GM21723 (cell line): ENCODE results near the gene LDB3.

Experiments
- ATAC-seq: cut with Tn5 transposase; IDR thresholded peaks from one replicate; pipeline ENCODE4 v1.9.1; 2021; ENCODE audit warnings: mild to moderate bottlenecking, moderate library complexity; ENCODE audit not compliant: unreplicated experiment

The LDB3 gene

DNA sequence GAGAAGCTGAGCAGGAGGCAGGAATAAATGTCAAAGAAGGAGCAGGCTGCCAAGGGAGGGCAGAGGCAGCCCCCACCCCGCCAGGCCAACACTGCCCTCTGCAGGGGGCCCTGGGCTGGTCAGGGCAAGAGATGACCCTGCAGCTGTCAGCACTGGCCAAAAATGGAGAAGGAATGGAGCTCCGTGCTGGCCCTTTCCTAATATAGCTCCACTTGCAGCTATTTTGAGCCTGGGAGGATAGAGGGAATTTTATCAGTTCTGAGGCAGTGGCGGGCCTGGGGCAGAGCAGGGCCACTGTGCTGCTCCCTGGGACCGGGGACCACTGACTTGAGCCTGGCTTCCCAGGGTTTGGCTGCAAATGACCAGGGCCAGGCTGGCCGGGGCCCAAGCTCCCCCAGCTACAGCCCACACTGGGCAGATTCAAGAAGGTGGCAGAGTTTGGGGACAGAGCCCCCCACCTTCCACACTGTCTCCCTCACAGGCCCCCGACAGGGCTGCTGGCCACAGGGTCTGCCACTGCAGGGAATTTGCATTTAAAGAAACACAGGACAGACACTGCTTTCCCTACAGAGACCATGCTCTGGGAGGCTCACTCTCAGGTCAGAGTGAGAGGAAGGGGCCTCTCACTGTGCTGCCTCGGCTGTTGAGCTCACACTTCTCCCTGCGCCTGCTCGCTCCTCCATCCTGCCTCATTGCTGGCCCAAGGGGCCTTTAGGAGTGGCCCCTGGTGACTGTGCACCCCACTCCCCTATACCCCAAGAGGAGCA is 16.2 kb downstream of the LDB3 start:
- no peak for ATAC-seq

DNA sequence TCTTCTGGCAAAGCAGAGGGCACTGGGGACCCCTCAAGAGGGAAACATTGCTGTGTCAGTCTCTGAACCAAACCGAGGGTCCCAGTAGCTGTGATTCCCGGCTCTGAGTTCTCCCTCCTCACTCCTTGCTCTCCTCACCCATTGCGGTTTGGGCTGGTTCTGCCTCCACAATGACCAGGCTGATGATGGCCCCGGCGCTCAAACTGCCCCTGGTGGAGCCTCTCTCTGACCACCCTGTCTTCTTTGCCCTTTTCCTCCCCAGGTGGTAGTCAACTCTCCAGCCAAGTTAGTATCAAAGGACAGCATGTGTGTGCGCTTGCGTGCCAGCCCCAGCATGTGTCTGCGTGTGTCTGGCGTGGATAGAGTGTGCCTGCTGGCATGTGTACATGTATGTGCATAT is 17.1 kb downstream of the LDB3 start:
- no peak for ATAC-seq

DNA sequence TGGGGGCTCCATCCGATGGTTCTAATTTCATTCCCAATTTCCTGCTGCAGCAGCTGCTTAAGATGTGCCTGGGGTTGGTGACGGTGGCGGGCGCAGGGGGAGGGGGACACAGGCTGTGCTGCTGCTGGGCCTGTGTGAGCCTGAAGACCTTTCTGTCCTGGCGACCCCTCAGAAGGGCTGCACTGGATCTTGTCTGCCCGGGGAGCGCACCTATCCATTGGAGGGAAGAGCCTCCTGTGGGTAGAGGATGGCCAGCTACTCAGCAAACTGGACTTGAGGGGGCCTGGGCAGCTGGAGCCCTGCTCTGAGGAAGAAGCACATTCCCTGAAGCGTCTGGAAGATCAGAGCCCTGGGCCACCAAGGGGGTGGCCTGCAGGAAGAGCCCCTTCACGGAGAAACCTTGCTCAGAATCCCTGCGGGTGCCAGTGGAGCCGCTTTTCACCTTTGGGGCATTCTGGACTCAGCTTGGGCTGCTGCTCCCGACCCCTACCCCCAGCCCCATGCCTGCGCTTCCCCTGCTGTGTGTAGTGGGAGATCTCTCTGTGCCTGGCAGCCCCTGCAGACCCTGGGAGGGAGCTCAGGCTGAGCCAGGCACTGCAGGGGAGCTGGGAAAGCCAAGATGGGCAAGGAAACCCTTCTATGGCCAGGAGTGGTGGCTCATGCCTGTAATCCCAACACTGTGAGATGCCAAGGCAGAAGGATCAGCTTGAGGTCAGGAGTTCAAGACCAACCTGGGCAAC is 17.8 kb downstream of the LDB3 start:
- no peak for ATAC-seq

DNA sequence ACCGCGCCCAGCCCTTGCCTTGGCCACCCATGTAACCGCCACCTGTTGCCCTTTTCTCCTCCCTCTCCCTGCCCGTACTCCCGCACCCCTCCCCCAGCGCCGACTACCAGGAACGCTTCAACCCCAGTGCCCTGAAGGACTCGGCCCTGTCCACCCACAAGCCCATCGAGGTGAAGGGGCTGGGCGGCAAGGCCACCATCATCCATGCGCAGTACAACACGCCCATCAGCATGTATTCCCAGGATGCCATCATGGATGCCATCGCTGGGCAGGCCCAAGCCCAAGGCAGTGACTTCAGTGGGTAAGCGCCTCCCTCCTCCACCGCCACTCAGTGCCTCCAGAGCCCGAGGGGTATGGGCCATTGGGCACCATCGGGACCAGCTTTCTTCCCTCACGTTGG is 18.7 kb downstream of the LDB3 start:
- no peak for ATAC-seq

DNA sequence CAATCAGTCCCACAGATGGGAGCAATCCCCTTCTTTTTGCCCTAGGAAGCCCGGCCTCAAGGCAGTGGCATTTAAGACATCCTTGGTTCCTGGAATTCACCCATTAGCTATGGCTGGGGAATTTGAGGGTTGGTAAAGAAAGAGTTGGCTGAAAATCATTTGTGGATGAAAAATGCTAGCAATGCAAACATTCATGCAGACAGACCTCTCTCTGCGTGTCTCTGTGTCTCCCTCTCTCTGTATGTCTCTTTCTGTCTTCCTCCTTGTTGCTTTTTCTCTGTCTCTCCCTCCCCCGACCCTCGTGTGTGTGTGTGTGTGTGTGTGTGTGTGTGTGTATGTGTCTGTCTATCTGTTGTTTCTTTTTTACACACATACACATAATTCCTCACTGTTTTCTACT is 19.4 kb downstream of the LDB3 start:
- ATAC-seq: no peak

DNA sequence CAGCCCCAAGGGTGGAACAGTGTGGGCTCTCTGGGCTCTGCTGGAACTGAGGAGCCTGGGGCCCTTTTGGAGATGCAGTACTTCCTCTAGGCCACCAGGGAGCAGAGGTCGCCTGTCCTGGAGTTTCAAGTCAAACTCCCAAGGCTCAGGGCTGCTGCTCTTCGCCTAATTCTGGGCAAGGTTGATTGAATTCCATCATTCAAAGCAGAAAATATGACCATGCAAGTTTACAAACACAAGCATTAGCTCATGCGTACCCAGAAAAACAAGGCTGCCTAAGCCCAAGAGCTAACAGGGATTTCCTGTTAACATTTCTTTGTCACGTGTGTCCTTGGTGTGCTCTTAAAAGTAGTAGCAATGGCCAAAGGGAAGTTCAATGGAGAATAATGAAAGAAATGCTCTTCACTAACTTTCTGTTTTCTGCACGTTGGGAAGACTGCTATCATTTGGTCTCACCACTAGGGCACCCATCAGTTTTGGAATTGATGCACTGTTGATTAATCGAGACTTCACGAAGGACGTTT is 20.1 kb downstream of the LDB3 start:
- ATAC-seq: peak; percentile 80

DNA sequence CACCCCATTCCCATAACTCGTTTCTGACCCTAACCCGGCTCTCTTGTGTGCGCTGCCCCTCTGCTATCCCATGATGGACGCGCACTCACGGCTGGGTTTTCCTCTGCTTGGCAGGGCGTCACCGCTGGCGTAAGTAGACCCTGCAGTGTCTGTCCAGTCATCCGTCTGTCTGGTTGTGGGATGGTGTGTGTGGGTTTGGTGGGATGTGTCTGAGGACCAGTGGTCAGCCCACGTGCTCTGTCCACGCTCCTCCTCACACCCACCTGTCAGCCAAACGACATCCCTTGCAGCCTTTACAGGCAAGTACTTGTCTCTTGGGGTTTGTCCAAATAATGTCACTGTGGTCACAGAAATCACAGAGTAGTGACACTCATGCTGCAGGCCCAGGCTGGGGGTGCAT is 20.8 kb downstream of the LDB3 start:
- ATAC-seq: no peak

DNA sequence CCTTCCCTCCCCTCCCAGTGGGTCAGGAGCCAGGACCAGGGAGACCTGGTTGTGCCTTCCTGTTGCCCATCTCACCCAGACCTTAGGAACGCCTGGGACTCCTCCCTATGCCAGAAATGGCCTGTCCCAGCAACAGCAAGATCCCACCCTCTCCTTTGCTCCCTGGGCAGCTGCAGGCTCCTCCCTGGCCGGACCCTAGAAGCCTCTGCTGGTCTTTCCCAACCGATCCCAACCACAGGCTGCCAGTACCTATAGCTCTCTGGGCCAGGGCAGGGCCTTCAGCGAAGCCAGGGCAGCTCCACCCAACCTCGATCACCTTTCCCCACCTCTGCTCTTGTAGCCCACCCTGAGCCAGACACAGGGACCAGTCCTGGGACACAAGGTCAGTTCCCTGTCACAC is 21.9 kb downstream of the LDB3 start:
- no peak for ATAC-seq

DNA sequence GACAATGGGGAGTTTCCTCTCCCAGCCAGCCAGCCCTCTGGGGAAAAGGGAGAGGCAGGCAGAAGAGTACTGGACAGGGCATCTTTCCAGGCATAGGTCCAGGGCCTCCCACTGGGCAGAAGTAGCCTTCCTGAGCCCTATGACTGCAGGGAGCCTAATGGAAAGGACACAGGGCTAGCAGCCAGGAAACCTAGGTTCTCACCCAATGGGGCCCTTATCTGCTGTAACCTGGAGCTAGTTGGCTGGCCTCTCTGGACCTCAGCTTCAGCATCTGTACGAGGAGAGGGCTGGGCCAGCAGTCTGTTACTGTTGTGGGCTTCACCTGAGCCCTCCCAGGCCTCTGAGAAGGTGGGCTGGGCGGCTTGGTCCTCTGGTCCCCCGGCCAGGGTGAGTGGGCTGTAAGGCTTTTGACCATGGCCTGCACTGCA is 22.4 kb downstream of the LDB3 start:
- no peak for ATAC-seq

DNA sequence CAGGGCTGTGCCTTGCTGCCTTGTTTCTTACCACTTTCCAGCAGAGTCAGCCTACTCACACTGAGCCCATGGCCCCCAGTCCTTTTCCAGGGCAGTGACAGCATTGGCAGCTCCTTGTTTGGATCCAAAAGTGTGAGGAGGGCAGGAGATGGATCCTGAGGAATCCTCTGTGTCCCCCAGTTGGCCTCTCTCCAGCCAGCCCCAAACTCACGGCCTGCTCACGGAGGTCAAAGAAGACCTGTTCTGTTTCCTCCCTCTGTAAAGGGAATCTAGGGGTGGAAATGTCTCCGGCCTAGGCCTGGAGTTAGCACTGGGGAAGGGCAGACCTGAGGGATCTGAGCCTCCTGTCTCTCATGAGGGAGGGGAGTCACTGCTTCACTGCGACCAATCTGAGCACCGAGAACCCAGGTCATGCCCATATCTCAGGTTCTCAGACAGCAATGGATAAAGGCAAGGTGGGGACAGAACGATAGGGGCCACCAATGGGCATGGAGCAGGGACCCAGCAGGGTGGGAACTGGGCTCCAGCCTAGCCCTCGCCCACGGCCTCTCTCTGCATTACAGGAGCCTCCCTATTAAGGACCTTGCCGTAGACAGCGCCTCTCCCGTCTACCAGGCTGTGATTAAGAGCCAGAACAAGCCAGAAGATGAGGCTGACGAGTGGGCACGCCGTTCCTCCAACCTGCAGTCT is 23.2 kb downstream of the LDB3 start:
- ATAC-seq: no peak

DNA sequence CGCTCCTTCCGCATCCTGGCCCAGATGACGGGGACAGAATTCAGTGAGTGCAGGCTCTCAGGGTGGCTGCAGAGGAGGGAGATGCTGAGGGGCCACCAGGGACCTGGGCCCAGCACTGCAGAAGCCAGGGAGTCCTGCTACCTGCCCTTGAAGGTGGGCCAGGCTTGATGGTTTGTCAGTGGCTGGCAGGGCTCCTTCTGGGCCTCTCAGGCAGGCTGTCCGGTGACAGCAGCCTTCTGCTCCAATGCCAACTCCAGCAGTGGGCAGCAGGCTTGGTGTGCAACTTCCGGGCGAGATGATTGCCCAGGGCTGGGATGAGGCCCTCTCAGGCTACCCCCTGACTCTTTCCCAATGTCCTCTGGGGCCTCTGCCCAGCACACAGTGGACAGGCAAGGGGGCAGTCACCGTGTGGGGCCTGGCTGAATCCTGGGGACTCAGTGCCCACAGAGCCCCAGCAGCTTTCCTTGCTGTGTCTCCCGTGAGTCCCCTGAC is 23.8 kb downstream of the LDB3 start:
- ATAC-seq: no peak

DNA sequence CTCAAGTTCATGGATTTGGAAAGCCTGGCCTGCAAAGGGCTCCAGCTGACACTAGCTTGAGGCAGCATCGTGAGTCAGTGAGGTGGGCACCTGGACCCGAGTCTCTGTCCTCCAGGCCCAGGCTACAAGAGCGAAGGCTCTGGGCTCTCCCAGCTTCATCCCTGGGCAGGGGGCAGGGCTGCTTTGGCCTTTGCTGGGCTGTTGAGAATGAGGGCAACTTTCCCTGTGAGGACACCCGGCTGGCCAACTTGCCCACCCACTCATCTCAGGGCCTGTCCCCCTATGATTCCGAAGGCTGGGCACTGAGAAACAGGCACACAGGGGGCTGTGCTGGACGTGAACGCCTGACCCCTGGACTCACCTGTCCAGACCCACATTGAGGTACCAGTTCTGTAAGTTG is 24.4 kb downstream of the LDB3 start:
- no peak for ATAC-seq

DNA sequence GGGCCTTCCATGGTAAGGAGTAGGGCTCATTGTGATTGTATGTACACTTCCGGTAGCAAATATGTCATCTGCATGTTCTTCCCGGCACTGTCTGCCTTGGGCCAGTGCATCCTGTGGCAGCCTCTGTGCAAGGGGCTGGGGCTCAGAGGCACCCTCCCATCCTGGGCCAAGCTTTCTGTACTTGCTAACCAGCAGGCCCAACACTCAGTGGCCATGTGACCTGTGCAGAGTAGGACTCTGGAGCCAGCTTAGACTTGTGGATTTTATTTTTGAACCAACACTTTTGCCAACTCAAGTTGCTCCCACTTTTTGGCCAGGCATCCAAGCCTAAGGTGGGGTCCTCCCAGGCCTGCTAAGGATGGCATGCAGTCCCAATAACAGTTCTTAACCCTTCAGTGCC is 25.0 kb downstream of the LDB3 start:
- no peak for ATAC-seq

DNA sequence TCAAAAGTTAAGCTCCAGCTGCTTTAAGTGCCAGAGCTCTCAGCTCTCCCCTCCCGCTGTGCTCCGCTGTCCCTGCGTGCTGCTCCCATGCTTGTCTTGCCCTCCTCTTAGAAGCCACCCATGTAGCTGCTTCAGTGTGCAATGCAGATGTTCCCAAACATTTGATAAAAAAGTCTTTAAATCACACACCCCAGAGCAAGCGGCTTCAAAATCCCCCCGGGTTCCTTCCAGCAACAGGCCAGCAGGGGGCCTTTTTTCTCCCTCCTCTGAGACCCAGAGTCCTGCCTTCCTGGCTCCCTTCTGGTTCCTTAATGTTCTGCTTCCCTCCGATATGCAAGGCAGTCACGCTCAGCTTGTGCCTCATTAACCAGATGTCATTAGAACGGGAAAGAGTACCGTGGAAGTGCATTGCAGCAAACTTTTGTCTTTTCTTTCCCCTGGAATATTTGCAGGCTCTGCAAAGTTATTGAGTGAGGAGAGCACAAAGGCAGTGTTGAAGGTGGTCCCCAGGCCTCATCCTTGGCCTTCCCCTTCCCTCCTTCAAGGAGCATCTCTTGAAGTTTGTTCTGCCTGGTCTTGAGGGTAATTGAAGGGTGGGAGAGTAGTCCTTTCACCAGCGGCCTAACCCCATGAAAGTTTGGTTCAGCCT is 25.5 kb downstream of the LDB3 start:
- no peak for ATAC-seq

DNA sequence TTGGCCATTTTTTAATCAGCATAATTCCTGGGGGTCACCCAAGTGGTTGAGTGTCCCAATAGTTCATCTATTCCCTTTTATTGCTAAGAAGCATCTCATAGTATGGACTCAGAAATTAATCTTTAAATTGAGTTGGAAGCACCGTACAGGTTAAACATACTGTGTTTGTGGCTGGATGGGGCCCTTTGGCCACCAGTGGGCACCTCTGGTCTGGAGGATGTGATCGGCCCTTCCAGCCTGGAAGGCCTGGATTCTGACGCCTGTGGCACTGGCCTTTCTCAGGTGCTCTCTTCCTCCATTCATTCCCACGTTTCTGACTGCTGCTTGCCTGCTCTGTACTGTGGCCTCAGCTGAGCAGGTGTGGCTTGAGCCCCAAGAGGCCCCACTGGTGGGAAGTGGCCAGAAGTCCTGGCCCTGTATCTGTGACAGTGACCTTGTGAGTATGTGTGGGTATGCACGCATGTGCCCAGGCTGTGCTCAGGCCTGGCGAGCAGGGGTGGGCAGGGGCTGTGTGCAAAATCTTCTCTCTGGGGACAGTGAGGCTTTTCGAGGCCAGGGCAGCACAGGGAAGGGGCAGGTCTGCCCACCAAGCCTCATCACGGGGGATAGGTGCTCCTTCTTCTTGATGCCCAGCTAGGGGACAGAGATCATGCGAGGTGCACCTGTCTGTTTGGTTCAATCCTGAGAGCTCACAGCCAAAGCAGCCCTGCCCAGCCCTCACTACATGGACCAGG is 30.1 kb downstream of the LDB3 start:
- no peak for ATAC-seq

DNA sequence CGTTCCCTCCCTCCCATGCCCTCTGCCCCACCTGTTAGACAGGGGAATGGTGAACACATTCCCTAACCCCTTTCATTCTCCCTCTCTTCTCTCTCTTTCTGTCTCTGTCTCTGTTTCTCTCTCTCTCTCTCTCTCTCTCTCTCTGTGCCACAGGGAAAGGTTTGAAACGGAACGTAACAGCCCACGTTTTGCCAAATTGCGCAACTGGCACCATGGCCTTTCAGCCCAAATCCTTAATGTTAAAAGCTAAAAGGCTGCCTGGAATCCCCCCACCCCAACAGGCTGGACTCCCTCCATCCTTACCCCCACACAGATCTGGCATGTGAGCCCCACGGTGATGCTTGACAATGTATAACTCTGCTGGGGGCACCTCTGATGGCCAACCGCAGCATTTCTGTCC is 30.8 kb downstream of the LDB3 start:
- no peak for ATAC-seq

DNA sequence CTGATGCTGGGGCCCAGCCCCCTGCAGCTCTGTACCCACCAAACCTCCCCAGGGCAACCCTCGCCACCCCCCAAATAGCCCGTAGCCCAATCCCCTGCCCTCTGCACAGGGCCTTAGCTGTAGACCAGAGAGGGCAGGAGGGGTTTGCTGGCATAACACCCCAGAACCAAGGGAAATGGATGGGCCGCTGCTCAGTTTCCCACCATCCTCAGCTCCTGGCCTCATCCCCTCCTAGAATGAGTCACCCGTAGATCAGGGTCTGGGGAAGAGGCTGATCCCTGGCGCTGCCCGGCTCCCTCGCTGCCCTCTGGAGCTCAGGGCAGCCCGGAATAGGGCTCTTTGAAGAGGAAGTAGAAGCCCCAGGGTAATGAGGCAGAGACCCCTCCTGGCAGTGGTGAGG is 31.2 kb downstream of the LDB3 start:
- no peak for ATAC-seq

DNA sequence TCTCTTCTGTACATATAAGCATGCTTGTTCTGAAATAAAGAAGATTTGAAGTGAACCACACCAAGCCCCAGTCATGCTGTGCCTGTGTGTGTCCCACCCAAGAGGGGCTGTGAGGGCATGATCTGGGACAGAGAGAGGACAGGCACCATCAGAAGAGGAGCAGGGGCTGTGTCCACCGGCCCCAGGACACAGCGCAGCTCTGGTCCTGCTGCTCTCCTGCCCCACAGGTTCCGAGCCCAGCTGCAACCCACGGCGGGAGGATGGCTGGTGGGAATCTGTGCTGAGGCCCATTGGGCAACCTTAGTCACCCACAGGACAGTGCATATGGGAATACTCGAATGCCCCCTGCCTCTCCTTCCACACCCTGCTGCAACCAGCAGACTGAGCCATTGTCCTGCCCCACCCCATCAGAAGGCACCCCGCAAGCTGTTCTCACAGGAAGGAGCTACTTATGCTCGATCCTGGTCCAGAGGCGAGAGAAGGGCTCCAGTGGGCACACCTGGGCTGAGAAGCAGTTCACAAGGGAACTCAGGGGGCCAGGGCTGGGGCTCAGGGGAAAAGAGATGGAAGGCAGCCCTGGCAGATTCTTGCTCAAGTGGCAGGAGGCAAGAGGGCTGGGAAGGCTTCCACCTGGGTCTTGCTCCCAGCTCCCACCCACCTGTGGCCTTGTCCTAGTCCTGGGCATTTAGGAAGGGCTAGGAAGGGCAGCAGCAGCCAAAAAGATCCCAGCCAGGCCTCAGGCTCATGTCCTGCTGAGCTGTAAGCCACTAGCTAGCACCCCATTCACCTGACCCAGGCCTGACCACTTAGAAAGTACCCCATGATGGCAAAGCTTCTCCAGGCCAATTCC is 31.9 kb downstream of the LDB3 start:
- ATAC-seq: no peak

DNA sequence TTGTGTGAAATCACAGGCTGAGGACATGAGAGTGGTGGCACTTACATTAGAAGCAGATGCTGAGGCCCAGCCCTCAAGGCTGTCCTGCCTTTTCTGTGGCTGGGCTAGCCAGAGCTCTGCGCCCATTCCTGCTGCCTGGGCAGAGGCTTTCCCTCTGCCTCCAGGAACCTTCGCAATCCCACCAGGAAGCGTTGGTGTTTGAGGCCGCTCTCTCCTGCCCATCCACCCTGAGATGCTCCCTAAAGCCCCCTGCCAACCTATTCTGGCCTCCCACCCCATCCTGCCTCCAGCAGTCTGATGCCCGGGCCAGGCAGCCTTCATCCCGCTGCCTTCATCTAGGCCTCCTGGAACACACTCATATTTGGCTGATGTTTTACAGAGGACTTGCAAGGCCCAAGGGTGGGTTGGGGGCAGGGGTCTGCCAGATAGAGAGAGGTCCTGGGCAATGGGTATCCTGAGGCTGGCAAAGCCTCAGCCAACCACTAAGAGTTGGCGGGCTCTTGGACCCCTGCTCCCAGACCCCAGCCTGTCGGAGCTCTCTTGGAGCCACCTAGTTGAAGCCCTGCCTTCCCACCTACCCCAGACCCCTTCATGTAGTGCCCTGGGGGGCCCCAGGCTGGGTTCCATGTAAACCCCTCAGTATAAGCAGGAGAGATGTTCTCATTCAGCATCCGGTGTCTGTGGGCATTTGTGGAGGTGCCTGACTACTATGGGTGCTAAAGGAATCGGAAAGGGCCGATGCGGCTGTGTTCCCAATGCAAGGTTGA is 32.7 kb downstream of the LDB3 start:
- ATAC-seq: no peak
